HCEC 1CT (cell line): ENCODE measurements around the gene MATK.

Experiments
- DNase-seq: peaks from one replicate; pipeline ENCODE4 v3.0.0-alpha.2; 2017

The MATK gene

DNA sequence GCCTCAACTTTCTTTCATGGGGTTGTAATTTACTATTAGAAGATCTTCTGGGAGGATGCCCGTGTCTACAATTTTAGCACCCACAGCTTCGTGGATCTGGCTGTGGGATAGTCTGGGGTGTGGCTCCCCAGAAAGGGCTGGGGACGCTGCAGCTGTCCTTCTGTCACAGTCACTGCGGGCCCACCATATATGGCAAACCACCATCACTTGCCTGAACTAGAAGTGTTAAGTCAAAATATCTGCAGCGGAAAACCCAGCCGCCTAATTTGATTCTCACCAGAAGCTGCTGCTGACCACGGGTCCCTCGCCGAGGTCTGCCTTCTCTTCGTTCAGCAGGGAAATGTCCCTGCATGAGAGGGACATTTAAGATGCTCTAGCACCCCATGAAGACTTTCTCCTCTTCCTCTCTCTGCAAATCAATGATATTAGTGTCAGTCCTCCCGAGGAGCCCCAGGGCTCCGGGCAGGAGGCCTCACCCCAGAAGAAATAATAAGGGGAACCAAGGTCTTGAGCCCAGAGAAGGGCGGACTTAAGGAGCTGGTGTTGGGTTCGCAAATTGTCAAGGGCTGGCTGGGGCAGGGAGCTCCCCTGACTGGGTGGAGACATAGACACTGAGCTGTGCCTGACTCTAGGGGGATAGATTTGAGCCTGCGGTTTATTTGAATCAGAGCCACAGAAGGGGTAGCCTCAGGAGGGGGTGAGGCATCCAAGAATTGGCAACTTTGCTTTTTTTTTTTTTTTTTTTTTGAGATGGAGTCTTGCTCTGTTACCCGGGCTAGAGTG is 3.0 kb upstream of the MATK start:
- no peak for DNase-seq

DNA sequence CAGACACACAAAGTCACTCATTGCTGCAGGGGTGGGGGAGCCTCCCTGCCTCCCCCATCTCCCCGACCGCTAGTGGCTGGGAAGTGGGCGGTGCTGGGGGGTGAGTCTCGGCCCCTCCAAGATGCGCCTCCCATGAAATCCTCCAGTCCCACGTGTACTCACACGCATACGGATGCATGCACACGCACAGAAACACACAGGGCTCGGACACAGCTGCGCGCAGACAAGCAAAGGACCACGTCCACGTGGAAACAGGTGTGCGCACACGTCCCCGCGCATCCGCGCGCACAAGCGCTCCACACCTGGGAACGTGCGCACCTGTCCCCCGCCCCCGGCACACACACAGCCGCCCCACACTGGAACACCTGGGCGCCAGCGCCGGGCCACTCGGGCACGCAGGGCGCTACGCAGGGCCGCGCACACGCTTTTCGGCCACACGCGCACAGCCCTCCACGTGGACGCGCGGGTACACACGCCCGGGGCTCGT is 687 bp downstream of the MATK start:
- no peak for DNase-seq

DNA sequence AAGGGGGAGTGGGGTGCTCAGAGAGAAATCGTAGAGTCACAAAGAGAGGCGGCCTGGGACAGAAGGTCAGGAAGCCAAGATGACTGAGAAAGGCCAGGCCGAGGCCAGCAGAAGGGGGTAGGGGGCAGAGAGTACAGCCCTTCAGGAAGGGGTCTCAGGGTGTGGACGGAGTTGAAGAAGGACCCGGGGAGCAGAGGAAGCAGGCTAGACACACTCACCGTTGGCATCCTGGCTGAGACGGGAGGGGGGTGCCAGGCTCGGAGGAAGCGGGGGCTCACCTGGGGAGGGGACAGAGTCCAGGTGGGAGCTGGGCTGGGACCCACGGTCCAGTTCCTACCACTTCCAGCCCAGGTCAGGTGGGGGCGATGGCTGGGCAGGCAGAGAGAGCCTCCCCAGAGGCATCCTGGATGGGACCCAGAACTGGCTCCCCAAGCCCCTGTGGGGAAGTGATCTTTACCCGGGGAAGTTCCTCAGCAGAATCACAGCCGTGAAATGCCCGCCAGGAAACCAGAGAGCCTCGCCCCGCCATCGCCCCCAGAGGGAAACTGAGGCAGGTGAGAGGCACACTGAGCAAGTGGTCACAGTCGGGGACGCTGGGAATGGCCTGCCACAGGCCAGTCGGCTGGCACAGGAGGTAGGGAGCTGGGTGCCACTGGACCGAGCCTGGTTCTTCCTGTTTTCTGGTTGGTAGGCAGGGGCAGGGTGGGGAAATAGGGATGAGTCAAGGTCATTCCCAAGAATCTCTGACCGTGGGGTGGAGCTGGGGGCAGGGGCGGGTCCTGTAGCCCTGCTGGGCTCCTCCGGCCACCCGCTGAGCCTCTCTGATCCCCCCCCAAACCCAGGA is 1.4 kb downstream of the MATK start:
- no peak for DNase-seq

DNA sequence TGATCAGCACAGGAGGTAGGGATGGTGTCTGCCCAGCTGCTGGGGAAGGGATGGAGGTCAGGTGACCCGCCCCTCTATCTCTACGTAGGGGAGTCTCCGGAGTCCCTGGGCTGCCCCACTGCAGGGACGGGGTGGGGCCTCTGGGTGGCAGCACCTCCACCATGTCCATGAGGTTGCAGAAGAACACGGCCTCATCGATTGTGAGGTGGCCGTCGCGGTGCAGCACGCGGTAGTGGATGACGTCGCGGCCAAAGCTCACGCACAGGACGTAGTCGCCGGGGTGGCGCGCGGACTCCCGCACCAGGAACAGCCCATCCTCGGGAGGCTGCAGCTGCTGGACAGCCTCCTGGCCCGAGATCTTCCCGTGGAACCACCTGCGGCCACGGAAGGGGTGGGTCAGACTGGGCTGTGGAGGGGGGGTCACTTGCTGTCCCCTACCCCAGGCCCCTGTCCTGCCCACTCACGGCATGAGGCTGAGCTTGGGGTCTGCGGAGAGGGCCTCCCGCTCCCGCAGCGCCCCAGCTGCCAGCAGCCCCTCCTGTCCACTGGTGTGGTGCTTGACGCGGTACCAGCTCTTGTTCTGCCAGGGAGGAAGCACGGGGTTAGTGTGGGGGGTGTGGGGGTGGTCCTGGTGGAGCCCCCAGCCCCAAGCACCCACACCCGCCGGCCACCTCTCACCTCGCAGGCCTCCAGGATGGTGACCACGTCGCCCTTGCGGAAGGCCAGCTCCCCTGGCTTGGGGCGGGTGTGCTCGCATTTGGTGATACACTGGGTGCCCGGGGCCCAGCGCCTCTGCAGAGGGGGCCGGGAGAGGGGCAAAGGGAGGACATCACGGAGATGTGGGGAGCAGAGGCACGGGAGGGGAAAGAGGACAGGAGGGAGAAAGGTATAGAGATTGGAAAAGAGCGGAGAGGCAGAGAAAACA is 2.3 kb downstream of the MATK start:
- no peak for DNase-seq

DNA sequence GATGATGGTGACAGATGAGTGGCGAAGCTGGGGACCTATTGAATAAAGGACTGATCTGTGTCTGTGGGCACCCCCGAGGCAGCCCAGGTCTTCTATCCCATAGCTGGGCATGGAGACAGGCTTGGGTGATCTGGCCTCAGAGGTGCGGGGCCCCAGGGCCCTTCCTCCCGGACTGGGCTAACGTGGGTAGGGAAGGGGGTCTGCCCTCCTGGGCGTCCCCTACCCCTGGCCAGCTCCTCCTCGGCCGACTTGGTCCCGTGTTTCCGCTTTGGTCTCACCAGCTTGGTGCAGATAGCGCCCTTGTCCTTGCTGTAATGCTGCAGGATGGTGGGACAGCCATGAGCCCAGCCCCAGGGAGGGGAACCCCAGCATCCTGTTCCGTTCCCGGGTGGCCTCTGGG is 3.3 kb downstream of the MATK start:
- DNase-seq: no peak

DNA sequence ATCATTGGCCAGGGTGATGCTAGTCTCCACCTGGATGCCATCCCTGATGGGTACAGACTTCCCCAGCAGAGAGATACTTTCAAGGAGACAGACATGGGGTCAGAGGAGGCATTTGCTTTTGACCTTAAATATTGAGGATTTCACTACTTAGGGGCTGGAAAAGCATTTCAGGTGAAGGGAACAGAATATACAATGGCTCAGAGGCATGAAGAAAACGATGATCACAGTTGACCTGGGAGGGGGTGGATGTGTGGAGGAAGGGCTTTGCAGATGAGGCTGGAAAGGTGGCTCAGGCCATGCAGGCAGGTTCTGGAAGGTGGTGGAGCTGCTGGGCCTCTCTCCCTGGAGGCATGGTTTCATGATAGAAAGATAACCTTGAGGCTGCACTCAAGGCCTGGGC is 3.9 kb downstream of the MATK start:
- no peak for DNase-seq

DNA sequence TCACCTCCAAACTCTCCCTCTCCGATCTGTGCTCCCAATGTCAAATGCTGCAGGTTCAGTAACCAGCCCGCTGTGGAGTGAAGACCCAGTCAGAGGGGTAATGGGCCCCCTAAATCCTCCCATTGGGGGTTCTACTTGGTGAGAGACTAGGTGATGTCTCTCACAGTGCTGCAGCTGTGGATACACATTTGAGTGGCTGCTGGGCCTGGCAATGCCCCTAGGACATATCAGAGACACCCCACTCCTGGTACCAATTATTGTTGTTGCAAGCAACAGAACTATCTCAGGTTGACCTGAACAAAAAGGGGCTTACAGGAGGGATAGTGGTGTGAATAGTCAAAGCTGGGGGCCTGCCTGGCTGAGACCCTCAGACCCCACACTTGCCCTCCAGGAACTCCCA is 4.6 kb downstream of the MATK start:
- DNase-seq: no peak

DNA sequence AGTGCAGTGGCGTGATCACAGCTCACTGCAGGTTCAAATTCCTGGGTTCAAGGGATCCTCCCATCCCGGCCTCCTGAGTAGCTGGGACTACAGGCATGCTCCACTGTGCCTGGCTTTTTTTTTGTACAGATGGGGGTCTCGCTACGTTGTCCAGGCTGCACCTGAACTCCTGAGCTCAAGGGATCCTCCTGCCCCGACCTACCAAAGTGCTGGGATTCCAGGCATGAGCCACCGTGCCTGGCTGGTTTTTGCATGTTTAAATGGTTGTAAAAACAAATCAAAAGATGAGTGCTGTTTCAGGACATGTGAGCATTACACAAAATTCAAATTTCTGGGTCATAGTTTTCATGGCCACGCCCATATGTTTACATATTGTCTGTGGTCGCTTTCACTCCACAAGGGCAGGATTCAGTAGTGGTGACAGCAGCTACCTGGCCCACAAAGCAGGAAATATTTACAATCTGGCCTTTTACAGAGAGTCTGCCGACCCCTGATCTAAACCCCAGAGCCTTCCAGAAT is 5.3 kb downstream of the MATK start:
- no peak for DNase-seq

DNA sequence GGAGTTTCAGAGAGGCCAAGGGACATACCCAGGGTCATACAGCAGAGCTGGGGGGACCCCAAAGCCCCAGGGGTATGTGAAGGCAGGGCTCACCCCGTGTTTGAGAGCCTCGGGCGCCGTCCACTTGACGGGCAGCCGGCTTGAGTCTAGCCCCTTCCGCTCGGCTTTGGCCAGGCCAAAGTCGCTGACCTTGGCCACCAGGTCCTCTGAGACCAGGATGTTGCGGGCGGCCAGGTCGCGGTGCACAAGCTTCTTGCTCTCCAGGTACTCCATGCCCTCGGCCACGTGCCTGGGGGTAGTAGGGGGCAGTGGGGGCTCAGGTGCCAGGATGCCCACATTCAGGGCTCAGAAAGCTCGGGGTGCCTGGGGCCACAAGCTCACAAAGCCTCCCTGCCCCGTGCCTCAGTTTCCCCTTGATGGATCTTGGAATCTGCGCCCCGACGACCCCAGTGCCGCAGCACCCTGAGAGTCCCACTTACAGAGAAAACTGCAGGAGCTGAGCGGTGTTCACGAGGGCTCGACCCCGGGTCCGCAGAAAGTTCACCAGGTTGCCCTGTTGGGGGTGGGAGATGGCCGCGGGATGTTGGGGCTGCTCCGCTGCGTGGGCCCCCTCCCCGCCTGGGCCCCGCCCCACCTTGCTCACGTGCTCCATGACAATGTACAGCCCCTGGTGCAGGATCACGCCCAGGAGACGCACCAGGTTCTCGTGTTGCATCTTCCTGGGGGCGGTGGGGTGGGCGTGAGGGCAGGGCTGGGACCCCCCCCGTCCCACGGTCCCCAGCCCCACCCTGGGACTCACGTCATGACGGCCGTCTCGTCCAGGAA is 7.1 kb downstream of the MATK start:
- no peak for DNase-seq

DNA sequence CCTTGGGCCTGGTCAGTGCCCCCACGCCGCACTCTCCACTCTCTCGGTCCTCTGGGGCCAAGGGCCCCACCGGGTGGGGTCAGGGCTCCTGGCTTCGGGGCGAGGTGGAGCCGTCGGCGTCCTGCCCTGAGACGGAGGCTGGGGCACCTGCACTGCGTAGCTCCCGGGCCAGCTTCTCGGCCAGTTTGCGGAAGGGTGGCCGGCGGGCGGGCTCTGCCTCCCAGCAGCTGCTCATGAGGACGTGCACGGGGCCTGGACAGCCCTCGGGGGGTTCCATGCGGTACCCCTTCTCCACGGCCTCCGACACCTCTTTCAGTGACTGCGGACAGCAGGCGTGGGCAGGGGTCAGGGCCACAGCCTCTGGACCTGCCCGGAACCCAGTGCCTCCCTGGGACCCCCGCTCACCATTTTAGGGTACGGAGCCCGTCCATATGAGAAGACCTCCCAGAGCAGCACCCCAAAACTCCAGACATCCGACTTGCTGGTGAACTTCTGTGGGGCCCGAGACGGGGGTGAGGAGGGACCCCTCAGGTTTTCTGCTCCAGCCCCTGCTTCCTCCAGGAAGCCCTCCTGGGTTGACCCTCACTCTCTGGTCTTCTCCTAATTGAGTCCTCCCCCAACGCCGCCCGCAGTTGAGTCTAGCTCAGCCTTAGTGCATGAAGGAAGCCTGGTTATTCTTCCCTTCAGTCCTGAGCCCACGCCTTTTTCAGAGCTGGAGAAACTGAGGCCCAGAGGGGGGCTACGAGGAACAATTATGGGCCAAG is 7.9 kb downstream of the MATK start:
- no peak for DNase-seq

DNA sequence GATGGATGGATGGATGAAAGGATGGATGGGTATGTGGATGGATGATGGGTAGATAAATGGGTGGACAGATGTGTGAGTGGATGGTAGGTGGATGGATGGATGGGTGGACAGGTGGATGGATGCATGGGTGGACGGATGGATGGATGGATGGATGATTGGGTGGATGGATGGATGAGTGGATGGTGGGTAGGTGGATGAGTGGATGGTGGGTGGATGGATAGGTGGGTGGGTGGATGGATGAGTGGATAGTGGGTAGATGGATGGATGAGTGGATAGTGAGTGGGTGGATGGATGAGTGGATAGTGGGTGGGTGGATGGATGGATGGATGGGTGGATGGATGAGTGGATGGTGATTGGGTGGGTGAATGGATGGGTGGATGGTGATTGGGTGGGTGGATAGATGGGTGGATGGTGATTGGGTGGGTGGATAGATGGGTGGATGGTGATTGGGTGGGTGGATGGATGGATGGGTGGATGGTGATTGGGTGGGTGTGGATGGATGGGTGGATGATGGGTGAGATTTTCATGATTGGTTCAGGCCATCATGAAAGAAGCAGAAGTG is 9.6 kb downstream of the MATK start:
- no peak for DNase-seq

DNA sequence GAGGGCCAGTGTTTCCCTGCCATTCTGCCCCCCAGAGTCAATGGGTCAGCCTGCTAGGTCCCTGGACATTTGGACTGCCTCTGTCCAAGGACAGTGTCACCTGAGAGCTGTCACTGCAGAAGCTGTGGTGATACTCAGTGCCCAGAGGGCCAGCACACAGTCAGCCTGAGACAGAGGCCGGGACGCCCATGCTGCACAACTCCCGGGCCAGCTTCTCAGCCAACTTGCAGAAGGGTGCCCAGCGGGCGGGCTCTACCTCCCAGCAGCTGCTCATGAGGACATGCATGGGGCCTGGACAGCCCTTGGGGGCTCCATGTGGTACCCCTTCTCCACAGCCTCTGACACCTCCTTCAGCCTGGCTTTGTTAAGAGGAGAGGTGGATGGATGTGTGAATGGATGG is 10.3 kb downstream of the MATK start:
- no peak for DNase-seq

DNA sequence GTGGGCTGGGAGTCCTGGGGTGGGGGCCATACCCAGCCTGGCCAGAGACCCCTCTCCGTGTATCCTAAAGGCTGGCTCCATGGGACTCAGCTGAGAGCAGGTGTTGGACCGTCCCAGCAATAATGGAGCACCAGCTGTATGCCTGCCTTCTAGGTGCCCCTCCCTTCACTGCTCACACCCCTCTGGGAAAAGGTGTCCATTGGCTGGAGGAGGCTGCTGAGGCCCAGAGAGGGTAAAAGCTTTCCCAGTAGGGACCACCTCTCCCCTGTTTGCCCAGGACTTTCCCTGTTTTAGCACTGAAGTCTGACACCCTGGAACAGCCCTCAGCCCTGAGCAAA is 10.8 kb downstream of the MATK start:
- DNase-seq: no peak

DNA sequence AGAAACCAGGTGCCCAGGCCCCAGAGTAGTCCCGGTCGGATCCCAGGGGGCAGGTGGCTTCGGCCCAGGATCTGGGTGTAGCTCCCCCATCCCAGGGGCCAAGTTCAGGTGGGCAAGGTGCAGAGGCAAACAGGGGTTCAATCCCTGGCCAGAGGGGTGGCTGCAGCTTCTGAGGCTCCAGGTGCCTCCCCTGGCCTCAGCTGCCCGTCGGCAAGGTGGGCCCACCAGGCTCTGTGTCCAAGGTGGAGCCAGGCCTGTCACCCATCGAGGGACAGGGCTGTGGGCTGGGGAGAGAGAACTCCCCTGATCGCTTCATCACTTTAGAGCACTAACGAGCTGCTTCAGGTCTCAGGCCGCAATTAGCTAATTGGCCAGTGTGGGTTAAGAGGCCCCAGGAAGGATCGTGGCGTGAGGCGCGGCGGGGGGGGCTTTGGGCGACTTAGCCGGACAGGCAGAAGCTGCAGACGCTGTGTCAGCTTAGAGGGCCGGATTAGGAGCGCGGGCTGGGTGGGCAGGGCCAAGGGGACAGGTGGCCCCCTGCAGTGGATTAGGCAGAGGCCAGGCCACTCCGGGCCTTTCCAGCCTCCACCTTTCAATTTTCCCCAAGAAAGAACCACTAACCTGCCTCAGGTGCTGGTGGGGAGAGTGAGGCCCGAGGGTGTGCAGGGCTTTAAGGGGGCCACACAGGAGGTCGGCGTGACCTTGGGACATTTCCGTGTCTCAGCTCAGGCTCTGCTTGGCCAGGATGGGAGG is 11.4 kb downstream of the MATK start:
- no peak for DNase-seq

DNA sequence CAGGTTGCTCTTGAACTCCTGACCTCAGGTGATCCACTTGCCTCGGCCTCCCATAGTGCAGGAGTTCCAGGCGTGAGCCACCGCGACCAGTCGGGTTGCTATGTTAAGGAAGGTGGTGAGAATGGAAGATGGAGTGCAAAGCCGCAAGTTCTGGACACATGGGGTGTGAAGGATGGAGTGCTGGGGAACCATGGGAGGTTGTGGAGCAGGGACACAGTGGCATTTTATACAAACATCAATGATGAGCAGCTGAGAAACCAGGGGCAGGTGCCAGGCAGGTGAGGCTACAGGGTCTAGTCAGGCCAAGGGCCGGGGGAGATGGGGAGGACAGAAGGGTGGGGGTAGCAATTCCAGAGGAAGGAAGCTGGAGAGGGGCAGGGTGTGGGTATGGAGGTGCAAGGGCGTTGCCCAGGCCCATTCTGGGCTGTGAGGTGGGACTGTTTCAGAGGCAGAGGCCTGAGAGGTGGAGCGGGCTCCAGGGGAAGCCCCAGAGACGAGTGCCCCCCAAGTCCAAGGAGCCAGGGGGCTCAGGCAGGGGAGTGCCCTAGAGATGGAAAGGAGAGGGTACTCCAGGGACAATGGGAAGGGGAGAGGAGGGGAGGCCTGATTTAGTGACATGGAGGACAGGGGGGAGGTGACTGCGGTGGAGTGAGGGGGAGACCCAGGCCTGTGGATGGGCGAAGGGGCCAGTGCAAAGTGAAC is 12.2 kb downstream of the MATK start:
- DNase-seq: no peak

DNA sequence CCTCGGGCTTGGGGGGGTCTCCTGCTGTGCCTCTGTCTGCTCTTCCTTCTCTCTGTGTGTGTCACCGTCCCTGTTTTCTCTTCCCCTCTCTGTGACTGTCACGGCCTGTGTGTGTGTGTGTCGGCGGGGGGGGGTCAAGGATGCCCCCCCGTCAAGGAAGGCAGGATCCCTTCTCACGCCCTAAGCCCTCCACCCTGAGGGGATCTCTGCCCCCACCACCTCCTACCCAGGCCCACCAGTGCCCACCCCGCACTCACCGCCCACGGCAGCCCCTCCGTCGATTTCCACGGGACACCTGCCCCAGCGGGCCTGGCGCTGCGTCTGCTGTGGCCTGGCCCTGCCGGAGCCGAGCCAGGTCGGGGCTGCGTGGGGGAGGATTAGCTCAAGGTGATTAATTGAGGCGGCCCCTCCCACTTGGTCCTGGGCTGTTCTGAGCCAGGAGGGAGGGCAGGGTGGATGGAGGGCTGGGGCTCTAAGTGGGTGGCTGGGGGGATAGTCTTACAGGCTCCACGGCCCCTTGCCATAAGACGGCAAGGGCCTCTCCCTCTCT is 14.2 kb downstream of the MATK start, which contains the start of gene RAX2:
RAX2 (minus strand) TSS at position 323 of the 550 bp plus-strand sequence. CDS start 486 bp downstream, outside the sequence.
- no peak for DNase-seq

DNA sequence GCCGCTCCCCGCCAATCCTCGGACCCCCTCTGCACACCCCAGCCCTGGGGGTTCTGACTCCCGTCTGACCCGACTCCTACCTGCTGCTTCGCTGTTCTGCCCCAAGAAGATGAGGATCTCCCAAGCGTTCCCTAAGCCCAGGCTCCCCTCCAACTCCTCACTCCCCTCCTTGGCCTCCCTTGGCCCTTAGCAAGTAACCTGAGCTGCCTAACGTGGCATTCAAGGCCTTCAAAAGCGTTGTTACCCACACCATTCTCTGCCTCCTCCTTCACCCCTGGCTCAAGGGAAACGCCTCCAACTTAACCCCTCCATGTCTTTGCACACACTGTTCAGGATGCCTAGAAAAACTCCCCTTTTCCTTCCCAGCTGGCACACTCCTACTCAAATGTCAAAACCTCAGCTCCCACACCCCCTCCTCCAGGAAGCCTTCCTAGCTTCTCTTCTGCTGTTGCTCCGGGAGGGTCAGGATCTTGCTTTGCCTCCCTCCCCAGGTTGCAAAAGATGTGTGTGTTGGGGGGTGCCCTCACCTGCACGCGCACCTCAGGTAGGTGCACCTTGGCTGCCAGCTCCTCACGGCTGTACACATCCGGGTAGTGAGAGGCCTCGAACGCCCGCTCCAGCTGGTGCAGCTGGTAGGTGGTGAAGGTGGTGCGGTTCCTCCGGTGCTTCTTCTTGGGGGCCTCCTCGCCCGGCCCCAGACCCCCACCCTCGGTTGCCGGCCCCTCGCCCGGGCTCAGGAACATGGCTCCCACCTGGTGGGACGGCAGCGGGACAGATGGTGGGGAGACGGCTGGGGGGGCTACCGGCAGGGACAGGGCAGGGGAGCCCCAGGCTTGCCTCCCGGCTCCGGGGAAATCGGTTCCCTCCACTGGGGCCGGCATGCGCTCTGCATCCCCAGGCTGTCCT is 14.9 kb downstream of the MATK start:
- no peak for DNase-seq
